Measurements from ENCODE around the gene GOLGA6L10.
"Not testable (repeated sequence)": the region's sequence is repeated elsewhere in the genome, so short reads cannot be mapped to it uniquely, and the experiment has no call there.

GOLGA6L10 gene

DNA sequence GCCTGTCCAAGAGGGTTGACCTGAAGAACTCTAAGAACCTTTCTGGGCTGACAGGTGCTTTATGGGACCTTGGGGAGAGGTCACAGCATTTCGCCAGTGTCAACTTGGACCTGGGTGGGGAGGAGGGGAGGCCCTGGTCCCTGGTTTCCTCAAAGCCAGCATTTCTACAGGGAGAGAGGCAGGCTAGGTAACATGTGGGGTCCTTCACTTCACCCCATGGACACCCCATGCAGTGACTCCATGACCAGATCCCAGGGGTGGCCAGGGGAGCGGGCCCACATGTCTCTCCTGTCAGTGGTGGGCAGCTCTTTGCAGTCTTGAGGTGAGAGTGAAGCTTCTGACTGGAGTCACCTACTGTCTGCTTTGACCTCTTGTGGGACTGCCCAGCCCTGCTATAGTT lies 35.8 kb downstream of the GOLGA6L10 start:
- in situ Hi-C loops (cut with MboI; ENCODE audit: low pct_unique_long_range_greater_than_20kb, low sequenced_read_pairs, unreplicated experiment), result no loop called here

GRCh38 chr15:82312586-82313349 lies 36.5 kb downstream of the GOLGA6L10 start:
- in situ Hi-C loops (cut with MboI; ENCODE audit: low pct_unique_long_range_greater_than_20kb, low sequenced_read_pairs, unreplicated experiment), result no loop called here
- TF ChIP-seq, protein P1, sequence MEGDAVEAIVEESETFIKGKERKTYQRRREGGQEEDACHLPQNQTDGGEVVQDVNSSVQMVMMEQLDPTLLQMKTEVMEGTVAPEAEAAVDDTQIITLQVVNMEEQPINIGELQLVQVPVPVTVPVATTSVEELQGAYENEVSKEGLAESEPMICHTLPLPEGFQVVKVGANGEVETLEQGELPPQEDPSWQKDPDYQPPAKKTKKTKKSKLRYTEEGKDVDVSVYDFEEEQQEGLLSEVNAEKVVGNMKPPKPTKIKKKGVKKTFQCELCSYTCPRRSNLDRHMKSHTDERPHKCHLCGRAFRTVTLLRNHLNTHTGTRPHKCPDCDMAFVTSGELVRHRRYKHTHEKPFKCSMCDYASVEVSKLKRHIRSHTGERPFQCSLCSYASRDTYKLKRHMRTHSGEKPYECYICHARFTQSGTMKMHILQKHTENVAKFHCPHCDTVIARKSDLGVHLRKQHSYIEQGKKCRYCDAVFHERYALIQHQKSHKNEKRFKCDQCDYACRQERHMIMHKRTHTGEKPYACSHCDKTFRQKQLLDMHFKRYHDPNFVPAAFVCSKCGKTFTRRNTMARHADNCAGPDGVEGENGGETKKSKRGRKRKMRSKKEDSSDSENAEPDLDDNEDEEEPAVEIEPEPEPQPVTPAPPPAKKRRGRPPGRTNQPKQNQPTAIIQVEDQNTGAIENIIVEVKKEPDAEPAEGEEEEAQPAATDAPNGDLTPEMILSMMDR (IDR thresholded peaks at IDR 0.05; ENCODE audit: extremely low read depth, insufficient read depth, missing control alignments), result no peak
- DNase-seq (ENCODE audit: low spot score), result no peak

More for the DNA sequence above, 35.8 kb downstream of the GOLGA6L10 start:
- TF ChIP-seq, protein P1 (IDR thresholded peaks at IDR 0.05; ENCODE audit: extremely low read depth, insufficient read depth, missing control alignments), result no peak
- no peak for DNase-seq (ENCODE audit: low spot score)

DNA sequence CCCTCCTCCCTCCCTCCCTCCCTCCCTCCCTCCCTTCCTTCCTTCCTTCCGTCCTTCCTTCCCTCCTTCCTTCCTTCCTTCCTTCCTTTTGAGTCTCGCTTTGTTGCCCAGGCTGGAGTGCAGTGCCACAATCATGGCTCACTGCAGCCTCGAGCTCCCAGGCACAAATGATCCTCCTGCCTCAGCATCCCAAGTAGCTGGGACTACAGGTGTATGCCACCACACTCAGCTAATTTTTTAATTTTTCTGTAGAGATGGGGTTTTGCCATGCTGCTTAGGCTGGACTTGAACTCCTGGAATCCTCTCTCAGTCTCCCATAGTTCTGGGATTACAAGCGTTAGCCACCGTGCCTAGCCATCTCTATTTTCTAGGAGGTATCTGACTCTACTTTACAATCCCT lies 38.0 kb downstream of the GOLGA6L10 start:
- DNase-seq (ENCODE audit: low spot score); in situ Hi-C loops (cut with MboI; ENCODE audit: low pct_unique_long_range_greater_than_20kb, low sequenced_read_pairs, unreplicated experiment): not testable (repeated sequence)

- TF ChIP-seq, protein P1 (IDR thresholded peaks at IDR 0.05; ENCODE audit: extremely low read depth, insufficient read depth, missing control alignments), result no peak
- in situ Hi-C loops (cut with MboI; ENCODE audit: low pct_unique_long_range_greater_than_20kb, low sequenced_read_pairs, unreplicated experiment), result no loop called here
- DNase-seq (ENCODE audit: low spot score), result no peak
These were observed 39.5 kb downstream of the GOLGA6L10 start for GRCh38 chr15:82309802-82310201.

DNA sequence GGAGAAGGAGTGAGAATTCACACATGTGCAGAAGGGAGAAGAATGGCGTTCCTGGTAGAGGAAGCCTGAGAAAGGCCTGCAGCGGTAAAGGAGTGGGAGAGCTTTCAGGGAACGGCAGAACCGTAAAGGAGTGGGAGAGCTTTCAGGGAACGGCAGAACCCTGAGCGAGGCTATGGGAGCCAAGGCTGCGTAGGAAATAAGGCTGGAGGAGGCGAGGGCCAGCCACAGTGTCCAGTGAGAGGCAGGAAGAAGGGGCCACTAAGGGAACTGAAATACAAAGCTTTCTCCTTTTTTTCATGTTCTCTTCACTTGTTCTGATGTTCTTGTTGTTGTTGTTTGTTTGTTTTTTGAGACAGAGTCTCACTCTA lies 41.6 kb downstream of the GOLGA6L10 start:
- DNase-seq (ENCODE audit: low spot score), result no peak
- TF ChIP-seq, protein P1 (IDR thresholded peaks at IDR 0.05; ENCODE audit: extremely low read depth, insufficient read depth, missing control alignments), result no peak
- in situ Hi-C loops (cut with MboI; ENCODE audit: low pct_unique_long_range_greater_than_20kb, low sequenced_read_pairs, unreplicated experiment), result no loop called here

GRCh38 chr15:82306791-82307713 lies 42.2 kb downstream of the GOLGA6L10 start:
- TF ChIP-seq, protein P1 (IDR thresholded peaks at IDR 0.05; ENCODE audit: extremely low read depth, insufficient read depth, missing control alignments), result no peak
- in situ Hi-C loops (cut with MboI; ENCODE audit: low pct_unique_long_range_greater_than_20kb, low sequenced_read_pairs, unreplicated experiment), result no loop called here
- DNase-seq (ENCODE audit: low spot score), result no peak

DNA sequence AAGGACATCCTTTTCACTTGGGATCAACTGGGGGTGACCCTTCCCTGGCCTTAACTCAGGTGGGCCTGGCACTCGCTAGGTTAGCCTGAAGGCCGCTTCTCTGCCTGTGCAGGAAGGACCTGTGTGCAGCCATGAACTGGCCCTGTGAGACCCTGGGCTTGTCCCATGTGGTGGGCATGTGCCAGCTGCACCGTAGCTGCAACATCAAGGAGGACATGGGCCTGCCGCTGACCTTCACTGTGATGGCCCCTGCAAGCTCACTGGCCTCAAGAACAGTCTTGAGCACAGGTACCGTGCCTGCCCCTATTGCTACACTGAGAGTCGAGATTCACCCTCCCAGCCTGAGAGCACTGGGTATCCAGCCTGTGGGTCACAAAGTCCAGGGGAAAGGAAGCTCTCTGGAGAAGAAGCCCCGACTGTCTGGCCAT lies 43.6 kb downstream of the GOLGA6L10 start:
- in situ Hi-C loops (cut with MboI; ENCODE audit: low pct_unique_long_range_greater_than_20kb, low sequenced_read_pairs, unreplicated experiment), result no loop called here
- no peak for DNase-seq (ENCODE audit: low spot score)
- TF ChIP-seq, protein P1 (IDR thresholded peaks at IDR 0.05; ENCODE audit: extremely low read depth, insufficient read depth, missing control alignments), result no peak

All from GM13977 (cell line).